GM21528 (cell line): ENCODE data around the gene BTBD9.

Experiments
- ATAC-seq: cut with Tn5 transposase; IDR thresholded peaks from one replicate; pipeline ENCODE4 v1.9.1; 2021; ENCODE audit warnings: mild to moderate bottlenecking, moderate library complexity; ENCODE audit not compliant: unreplicated experiment, low FRiP score

Gene BTBD9

DNA sequence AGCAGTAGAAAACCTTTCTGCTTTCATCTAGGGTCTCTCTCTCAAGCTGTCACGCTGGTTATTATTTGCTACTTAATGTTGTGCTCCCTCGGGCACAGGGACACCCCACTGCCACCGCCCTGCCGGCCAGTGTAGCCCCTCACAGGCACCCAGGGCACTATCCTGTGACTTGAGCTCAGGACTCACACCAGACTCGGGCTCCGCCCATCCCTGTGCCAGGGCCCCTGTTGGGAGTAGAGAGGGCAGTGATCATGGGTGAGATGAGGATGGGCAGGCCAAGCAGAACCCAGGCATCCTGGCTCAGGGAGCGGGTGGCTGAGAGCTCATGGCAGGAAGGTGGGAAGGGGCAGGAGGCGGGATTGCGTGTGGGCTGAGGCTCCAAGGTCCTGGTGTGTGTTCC is 448.3 kb downstream of the BTBD9 start:
- ATAC-seq: no peak

DNA sequence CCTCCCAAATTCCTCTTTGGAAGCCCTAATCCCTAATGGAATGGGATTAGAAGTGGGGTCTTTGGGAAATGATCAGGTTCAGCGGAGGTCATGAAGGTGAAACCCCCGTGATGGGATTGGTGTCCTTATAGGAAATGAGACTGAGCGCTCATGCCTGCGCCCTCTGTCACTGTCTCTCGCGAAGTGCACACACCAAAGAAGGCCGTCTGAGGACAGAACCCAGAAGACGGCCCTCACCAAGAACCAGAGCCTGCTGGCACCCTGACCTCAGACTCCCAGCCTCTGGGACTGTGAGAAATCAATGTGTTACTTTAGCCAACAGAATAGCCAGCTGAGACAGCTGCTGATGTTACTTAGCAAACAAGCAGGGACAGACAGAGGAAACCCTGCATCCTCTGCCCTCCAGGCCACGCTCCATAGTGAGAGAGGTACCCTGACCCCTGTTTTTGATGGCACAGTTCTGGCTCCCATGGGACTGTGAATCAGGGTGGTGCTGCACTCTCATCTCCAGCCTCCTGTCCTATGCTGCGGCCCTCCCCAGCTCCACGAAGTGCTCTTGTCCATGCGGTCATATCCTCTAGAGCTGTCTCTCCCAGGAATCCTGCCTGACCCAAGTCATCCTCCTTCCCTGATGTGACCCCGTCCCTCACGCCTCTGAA is 450.9 kb downstream of the BTBD9 start:
- no peak for ATAC-seq

DNA sequence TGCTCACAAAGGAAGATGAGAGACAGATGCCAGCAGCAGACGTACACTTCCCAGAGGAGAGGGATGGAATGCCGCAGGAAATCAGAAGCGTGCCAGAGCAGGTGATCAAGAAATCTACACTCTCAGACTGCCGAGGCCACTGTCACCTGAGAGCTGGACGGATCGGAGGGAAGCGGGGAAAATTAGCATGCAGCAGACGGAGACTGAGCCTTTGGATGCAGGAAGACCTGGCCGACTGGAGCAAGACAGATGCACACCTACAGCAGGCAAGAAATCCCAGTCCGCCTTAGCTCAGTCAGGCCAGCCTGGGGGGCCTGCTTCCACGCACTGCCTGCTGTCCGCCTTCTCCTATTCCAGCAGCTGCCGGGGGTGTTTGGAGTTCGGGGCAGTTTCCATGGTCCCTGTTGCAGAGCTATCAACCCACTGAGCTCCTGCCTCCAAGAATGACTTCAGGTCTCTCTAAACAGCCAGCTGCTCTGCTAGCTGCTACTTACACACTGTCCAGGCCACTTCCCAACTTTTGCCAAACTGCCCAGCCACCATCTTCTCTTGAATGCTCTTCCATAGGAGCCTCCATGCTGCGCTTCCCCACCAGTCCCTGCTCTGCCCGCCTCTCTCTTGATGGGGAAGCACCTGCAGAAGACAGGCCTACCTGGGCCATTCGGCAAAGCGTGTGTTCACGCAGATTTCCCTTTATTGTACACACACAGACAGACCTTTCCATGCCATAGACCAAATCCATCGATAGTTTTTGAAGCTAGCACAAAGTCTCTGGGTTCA is 451.7 kb downstream of the BTBD9 start:
- ATAC-seq: no peak

DNA sequence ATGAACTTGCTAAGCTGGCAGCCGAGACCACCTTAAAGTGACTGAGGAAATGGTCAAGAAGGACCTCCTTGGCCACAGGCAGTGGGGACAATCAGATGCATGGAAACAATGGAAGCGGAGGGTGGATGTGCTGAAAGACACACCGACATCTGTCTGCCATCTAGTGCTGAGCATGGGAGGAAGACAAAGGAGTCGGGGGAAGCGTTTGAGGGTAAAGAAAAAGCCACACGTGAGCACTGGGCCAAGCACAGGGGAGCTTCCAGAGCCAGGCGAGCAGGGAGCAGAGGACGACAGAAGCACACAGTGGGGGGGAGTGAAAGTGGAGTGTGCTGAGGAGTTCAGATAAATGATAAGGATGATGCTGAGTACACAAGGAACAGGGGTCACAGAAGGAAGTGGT is 452.4 kb downstream of the BTBD9 start:
- no peak for ATAC-seq

DNA sequence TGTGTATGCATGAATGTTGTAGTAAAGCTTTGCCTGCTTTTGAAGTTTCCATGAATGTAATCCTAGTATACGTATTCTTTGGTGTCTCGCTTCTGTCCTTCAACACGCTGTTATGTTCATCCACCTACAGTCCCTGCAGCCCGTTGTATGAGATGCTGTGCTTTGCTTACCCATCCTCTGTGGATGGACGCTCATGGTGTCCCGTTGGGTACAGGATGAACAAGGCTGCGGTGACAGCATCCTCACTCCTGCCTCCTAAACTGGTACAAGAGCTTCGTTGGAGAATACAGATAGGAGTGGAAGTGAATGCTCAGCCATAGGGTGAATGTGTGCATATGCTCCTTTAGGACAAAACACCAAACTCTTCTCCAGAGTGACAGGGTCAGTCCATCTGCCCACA is 454.0 kb downstream of the BTBD9 start:
- ATAC-seq: no peak

DNA sequence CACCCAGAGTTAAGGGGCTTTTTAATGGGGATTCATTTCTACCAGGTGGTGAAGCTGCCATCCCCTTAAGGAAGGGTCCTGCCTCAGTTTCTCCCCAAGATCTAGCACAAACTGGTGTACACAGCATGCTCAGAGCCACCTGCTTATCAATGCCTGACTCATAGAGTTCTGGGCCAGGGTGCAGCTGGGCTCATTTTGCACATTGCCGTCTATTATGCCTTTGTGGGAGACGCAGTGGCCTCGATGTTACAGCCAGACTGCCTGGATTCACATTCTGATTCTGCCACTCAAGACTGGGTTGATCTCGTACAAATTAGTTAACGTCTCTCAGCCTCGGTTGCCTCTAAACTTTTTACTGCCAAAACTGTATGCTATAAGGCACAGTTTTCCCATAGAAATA is 454.5 kb downstream of the BTBD9 start:
- no peak for ATAC-seq

DNA sequence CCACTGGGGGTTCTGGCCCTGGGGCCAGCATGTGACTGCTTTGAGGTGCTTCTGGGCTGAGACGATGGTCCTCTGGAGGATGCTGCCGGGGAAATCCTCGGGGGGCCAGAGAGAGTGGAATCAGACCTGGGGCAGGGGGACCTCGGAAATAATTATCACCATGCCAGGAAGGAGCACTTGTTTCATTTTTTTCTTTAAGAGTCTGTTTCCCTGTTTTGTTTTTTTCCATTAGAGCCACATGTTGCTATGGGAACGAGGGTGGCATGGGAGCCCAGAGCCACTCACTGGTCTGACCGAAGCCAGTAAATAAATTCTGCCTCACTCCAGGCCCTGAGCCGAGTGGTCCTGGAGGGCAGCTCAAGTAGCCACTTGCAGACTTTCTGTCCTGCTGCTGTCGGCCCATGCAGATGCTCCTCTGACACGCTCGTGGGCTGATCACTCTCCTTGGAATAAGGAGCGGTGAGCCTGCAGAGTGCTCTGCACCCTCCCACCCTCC is 455.1 kb downstream of the BTBD9 start:
- no peak for ATAC-seq

DNA sequence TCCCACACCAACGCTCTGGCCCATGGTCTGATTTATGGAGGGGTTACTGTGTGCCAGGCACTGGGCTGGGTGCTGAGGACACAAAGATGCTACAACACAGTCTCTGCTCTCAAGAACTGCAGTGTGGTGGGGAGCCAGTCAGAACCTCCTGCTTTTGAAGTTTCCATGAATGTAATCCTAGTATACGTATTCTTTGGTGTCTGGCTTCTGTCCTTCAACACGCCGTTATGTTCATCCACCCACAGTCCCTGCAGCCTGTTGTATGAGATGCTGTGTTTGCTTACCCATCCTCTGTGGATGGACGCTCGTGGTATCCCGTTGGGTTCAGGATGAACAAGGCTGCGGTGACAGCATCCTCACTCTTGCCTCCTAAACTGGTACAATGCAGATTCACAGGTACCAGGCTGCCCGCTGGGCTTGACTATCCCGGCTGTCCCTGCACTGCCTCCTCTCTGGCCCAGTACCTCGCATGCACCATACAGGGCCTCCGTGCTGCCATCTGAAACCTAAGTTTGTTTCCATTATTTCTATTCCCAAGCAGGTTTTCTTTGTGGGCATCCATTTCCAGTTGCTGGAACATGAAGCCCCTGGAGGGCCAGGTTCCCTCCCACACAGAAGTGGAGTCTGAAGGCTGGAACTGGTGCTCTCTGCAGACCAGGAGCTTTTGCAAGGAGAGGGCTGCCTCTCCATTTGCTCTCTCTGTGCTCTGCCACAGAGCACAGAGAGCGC is 455.7 kb downstream of the BTBD9 start:
- no peak for ATAC-seq

DNA sequence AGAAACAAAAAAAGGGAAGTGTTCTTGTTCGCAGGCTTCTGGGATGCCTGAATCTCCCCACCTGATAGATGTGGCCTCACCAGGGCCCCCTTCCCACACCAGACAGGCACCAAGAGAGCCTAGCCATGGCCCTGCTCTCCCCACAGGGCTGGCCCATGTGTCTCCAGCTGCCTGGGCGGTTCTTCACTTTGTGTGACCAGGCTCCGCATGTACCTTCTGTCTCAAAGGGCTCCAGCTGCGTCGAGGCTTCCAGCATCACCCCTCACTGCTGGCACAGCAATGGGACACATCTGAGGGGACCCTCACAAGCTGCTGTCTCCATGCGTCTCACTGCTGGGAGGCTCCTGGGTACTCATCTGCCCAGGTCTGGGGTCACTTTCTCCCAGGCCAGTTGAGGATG is 457.3 kb downstream of the BTBD9 start:
- ATAC-seq: no peak

DNA sequence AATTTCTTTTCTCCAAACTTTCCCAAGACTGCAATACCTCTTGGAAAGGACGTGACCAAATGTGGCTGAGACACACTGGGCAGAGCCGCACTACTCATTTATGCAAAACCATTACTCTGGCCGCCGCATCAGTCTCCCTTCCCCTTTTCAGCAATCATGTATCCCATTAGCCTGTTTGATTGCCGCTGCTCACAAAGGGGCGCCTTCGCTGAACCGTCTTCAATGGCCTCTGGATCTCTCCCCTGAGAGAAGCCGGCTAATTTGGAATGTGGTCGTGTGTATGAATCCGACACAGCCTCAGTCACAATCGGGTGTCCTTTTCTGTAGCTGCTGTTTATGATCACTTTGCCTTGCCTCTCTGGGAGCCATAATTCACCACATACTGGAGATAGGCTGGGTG is 459.1 kb downstream of the BTBD9 start:
- ATAC-seq: no peak

DNA sequence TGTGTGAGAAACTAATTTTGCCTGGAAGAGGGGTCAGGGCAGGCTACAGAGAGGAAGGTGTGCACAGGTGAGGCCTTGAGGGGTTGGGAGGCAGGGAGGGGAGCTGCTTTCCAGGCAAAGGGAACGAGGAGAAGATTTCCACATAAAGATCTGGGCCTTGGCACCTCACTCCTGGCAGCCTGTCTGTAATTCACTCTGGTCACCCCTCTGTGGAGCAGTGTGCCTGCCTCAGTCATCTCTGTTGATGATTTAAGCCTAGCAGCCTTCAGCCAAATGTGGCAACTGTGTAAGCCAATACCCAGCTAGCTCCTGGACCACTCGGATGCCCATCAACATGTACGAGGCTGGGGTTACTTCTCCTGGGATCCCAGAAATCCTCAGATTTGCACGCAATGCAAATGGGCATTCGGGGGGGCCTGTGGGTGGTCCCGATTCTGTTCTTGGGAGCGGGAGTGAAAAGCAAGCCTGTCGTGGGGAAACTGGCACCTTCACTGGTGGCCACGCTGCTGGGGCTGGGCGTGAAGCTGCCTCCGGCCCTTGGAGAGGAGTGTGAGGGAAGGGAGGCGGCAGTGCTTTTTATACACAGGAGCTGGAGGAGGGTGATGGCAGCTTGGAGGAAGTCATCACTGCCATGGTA is 459.8 kb downstream of the BTBD9 start:
- ATAC-seq: no peak

DNA sequence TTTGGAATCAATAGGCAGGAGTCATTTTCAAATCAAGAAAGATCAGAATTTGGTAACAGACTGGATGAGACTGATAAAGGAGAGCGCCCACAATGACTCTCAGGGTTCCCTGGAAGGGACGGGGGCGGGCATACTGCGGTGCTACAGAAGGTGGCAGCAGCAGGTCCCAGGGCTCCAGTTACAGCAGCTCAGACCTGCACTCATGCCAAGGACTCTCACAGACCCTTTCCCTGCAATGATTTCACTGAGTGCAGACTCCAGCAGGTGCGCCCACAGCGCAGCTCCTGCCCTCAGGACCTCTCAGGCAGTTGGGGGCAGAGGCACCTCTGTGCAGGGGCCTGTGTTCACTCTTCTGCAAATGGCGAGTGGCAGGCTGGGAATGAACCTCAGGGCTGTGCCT is 460.4 kb downstream of the BTBD9 start:
- ATAC-seq: no peak

DNA sequence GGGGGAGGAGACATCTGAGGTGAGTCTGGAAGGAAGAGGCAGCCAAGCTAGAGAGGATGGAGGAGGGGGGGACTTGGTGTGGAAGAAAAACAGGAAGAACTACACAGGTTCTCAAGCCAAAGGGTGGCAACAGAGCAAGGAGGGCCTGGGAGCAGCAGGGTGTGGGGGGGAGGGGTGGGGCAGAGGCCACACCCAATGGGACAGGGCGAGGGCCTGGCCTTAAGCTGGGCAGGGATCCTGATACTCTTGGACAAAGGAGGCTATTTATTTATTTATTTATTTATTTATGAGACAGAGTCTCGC is 461.2 kb downstream of the BTBD9 start:
- ATAC-seq: no peak

DNA sequence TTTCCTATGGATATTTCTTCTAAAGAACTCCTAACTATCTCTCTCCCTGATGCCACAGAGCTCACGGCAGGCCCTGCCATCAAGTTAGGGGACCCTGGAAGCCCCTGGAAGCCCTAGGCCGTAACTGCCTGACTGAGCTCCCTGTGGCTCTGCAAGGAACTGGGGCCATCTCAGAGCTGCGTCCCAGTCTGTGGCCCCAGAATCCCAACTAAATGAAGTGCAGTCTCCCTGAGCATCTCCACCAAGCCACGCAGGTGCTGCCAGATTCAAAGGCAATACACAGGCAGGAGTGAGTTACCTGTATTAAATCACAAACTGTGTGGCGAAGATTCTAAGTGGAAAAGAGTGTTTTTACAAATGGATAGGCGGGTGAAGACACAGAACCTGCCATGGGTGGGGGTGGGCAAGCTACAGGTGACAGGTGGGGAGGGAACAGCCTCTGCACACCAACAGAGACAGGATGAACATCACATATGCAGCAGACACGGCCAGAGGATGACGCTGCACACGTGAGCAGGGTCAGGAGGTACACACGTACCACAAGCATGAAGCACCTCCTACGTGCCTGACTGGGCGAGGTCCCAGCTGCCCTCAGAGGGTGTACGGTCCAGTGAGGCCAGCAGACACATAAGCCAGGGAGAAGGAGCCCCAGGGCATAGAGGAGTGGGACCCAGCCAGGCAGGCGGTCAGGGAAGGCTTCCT is 461.7 kb downstream of the BTBD9 start:
- no peak for ATAC-seq

DNA sequence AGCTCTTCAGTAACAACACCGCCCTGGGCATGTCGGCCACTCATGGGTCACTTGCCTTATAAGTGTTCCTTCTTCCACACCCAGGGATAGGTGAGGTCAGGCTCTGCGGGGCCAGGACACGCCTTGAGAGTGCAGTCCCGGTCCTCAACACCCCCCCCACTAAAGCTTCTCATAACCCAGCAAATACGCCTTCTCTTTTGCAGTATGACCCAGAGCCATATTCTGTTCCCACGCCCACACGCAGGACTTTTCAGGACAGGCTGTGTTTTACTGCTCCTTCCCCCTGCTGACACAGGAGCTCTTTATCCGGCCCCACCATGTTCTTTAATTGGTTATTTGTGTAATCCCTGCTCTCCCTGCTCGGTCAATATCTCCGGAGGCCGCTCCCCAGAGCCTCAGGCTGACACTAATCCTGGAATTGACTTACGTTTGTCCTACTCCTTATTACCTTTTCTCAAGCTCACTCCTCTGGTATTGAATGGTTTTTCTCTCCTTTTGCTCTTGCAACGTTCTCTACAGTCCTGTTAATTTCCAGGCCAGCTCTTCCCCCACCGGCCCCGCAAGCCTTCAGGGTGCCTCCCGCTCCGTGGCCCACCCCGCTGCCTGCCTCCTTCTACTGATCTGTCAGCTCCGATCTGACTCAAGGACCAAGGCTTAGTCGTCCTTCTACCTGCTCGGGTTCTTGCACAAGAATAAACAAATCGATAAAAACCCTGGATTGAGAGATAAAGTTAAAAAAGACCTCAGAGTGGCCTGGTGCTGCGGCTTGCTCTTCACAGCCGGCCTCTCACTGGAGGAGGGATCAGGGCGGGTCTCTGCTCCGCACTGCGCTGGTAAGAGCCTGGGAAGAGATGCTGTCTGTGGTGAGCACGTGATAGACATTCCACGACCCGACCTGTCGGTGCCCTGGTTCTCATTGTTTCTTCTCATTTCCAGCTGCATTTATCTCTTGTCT is 462.7 kb downstream of the BTBD9 start:
- no peak for ATAC-seq

DNA sequence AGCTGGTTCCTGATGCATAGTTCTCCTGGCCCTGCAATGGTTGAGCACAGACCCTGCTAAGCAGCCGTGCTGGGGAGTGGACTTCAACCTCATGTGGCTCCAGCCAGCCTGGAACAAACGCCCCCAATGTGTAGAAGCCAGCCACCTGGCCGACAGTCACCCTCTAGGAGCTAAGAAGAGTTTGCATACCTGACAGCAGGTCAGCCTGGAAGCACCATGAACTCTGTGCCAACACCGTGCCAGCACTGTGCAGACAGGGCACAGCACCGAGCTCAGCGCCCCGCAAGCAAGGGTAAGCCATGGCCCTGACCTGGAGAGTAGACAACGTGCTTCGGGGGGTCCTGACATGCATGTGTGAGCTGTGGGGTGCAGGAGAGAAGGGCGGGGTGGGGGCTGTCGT is 463.9 kb downstream of the BTBD9 start:
- ATAC-seq: no peak

DNA sequence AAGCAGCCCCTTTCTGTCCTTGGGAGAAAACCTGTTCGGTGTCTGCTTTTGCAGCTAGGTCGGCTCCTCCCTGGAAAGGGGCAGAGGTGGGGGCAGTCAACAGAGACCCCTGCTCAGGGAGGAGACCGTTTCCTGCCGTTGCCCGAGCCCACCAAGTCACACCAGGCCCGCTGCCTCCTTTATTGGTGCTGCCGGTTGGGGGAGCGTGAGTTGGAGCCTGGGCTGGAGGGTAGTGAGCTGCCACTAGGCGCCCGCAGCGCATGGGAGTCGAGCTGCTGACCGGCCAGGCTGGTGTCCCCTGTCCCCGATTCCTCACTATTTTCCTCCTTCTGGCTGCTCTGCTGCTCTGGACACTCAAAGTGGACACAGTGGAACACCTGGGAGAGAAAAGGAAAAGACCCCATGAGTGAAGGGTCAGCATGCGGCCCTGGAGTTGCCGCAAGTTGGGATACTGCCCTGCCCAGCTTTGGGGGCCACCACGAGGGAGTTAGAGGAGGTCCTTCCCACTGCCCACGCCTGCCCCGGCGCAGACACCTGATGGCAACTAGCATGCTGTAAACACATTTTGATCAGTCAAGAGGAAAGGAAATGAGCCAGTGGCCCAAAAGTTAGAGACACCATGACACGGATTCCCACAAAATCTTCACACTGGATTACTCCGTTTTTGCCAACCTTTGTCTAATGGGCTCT is 464.8 kb downstream of the BTBD9 start:
- no peak for ATAC-seq

DNA sequence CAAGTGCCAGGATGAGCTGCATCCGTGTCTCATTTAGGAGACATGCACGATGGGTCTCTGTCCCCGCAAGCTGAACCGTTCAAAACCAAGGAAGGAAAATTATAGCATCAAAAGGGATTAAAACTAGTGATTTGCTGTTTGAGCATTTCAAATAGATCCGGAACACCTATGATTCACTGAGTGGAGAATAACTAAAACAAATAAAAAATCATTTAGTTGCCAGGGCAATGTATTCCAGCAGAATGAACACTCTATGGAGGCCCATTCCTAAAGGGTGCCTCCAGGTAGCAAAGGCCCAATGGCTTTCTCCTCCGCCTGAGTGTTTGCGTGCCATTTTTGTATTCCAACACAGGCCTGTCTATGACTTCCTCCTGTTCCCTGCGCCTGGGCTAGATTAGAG is 465.4 kb downstream of the BTBD9 start:
- ATAC-seq: no peak

DNA sequence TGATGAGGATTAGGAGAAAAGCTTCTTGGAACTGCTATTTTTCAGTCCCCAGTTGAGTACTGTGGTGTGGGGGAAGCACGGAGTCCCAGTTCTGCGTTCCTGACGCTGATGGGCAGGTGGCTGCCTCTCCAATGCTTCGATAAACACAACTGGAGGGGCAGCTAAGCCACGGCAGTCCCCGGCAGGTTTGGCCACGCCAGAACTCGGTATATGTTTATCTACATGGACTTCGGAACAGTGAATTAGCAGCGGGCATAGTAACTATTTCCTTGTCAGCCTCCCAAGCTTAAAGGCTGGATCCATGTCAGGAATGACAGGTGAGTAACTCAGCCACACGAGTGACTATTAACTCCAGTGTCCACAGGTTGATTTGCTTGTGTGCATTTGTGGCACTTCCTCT is 465.8 kb downstream of the BTBD9 start:
- no peak for ATAC-seq
